Activated CD4-positive, alpha-beta T cell treated with anti-CD3 and anti-CD28 coated beads for 36 hours (primary cell): ENCODE results near the gene NUDCD3. TPM values are rescaled to one million over a fixed set of nuclear protein-coding genes. Genes with fewer than 3 reads are reported as not detected.

Experiments used
- ATAC-seq: fragments of 200-7000 bp; cut with Tn5 transposase; one replicate; pipeline ENCODE4 v1.10.0; 2021; ENCODE audit warnings: mild to moderate bottlenecking, moderate library complexity
- CTCF ChIA-PET: fragments of 350-600 bp; sonication (Branson Sonifier 250); formaldehyde crosslinking; loops from one replicate; lab custom pipeline; 2021; ENCODE audit warnings: antibody characterized with exemption; lab: Charles Lee
- POLR2A ChIA-PET: fragments of 350-600 bp; sonication (Branson Sonifier 250); formaldehyde crosslinking; loops from one replicate; lab custom pipeline; 2021; ENCODE audit warnings: antibody characterized with exemption, inconsistent platforms; lab: Charles Lee
- DNase-seq: peaks from one replicate; pipeline ENCODE4 v3.0.0-alpha.2; 2020
- H3K27ac Mint-ChIP-seq: one replicate; pipeline ENCODE4 v1.8.0; 2021; ENCODE audit warnings: mixed read lengths
- H3K27me3 Mint-ChIP-seq: one replicate; pipeline ENCODE4 v1.8.0; 2021; ENCODE audit warnings: mixed read lengths
- H3K36me3 Mint-ChIP-seq: one replicate; pipeline ENCODE4 v1.8.0; 2021; ENCODE audit warnings: low read depth, mixed read lengths
- H3K4me1 Mint-ChIP-seq: one replicate; pipeline ENCODE4 v1.8.0; 2021; ENCODE audit warnings: mixed read lengths
- H3K4me3 Mint-ChIP-seq: one replicate; pipeline ENCODE4 v1.8.0; 2021; ENCODE audit warnings: mild to moderate bottlenecking, moderate library complexity, mixed read lengths
- H3K9me3 Mint-ChIP-seq: one replicate; pipeline ENCODE4 v1.8.0; 2021; ENCODE audit warnings: low read depth, mixed read lengths
- intact Hi-C, 2 experiments: fragments of 100-400 bp; cut with DNase I in 1 of 2; cut with micrococcal nuclease in 1 of 2; formaldehyde crosslinking; loops; one replicate each; pipeline versions ENCODE4 v1.14.2 to v1.15.1; 2022 to 2024; cut with DNase I, micrococcal nuclease
- total RNA-seq, 2 experiments: library from RNA; stranded (reverse); gene quantifications; one replicate each; pipeline ENCODE4 v1.2.3, GENCODE V29; 2021

NUDCD3 gene
- total RNA-seq, 2 experiments from 2014 or later, result 70.3 to 77.6 TPM

- intact Hi-C loops, result no loop called here
- Mint-ChIP-seq H3K9me3 (no peaks in the 10 kb centered on the region), H3K4me1 (no peaks in the 10 kb centered on the region), H3K4me3 (no peak overlapping the region), H3K27ac (no peak overlapping the region), H3K36me3 (no peaks in the 10 kb centered on the region), H3K27me3 (no peaks in the 10 kb centered on the region)
- DNase-seq (no peak), ATAC-seq (no peak)
- ChIA-PET CTCF (interaction anchor here (0.7 to 2.5 kb wide), 10 partner anchors 10 to 330 kb away, joined by 3 to 23 read pairs (median 5); no protein-coding TSS in a partner anchor), POLR2A (interaction anchor here (1.1 kb wide), 1 partner anchor 290 kb away, joined by 3 read pairs; no protein-coding TSS in a partner anchor)
Measured at GRCh38 chr7:44533301-44534055, 43.0 kb upstream of the NUDCD3 start.

GRCh38 chr7:44531421-44532380, 41.2 kb upstream of the NUDCD3 start:
- POLR2A ChIA-PET, result no interaction called here

DNA sequence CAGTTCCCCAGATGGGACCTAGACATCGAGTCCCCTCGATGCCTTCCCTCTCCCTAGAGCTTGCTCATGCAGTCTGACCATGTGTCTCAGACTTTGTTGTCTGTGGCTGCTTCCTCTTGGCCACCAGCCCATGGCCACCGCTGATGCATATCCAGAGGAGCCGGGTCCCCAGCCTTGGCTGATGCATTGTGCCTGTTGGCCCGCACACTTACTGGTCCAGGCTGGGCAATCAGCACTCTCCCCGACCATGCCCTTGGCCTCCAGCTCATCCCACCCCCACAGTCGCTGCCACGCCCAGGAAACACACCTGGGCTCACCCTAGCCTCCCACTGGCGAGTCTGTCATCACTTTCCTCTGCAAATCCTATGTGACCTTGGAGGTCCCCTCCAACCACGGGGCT, 40.5 kb upstream of the NUDCD3 start:
- POLR2A ChIA-PET, result no interaction called here
- Mint-ChIP-seq H3K4me3 (no peak overlapping the region), H3K36me3 (no peaks in the 10 kb centered on the region), H3K27me3 (no peaks in the 10 kb centered on the region), H3K27ac (no peak overlapping the region), H3K4me1 (no peaks in the 10 kb centered on the region), H3K9me3 (peaks cover 2% of the 10 kb centered on the region)
- no peak for ATAC-seq
- CTCF ChIA-PET, result interaction anchor here (0.6 kb wide), 1 partner anchor 631 kb away, joined by 3 read pairs; no protein-coding TSS in a partner anchor
- DNase-seq, result no peak
- intact Hi-C loops, result no loop called here

More at GRCh38 chr7:44531421-44532380, 41.2 kb upstream of the NUDCD3 start:
- intact Hi-C loops, result no loop called here
- ATAC-seq, result no peak
- no peak for DNase-seq
- CTCF ChIA-PET, result interaction anchor here (0.6 to 1.2 kb wide), 2 partner anchors 14 to 632 kb away, joined by 3 read pairs; no protein-coding TSS in a partner anchor
- no peaks in the 10 kb centered on the region for H3K36me3 Mint-ChIP-seq
- peaks cover 2% of the 10 kb centered on the region for H3K9me3 Mint-ChIP-seq
- no peak overlapping the region for H3K27ac Mint-ChIP-seq
- H3K27me3 Mint-ChIP-seq, result no peaks in the 10 kb centered on the region
- no peak overlapping the region for H3K4me3 Mint-ChIP-seq
- H3K4me1 Mint-ChIP-seq, result no peaks in the 10 kb centered on the region

- ChIA-PET CTCF (interaction anchor here (0.9 to 1.7 kb wide), 2 partner anchors 10 to 14 kb away, joined by 3 to 4 read pairs; no protein-coding TSS in a partner anchor), POLR2A (interaction anchor here (0.7 kb wide), 1 partner anchor 537 kb away, joined by 4 read pairs; no protein-coding TSS in a partner anchor)
- Mint-ChIP-seq H3K4me3 (no peak overlapping the region), H3K9me3 (peaks cover 12% of the 10 kb centered on the region), H3K27ac (no peak overlapping the region), H3K27me3 (peaks cover 2% of the 10 kb centered on the region), H3K36me3 (peaks cover 2% of the 10 kb centered on the region), H3K4me1 (no peaks in the 10 kb centered on the region)
- intact Hi-C loops, result no loop called here
- ATAC-seq (no peak), DNase-seq (no peak)
Measured at GRCh38 chr7:44524811-44525388, 34.4 kb upstream of the NUDCD3 start.

- CTCF ChIA-PET, result interaction anchor here (1.0 kb wide), 1 partner anchor 12 kb away, joined by 6 read pairs; no protein-coding TSS in a partner anchor
- no peak overlapping the region for H3K4me3 Mint-ChIP-seq
- peaks cover 12% of the 10 kb centered on the region for H3K9me3 Mint-ChIP-seq
- H3K4me1 Mint-ChIP-seq, result no peaks in the 10 kb centered on the region
- H3K27me3 Mint-ChIP-seq, result peaks cover 2% of the 10 kb centered on the region
- H3K27ac Mint-ChIP-seq, result no peak overlapping the region
- ATAC-seq, result no peak
- POLR2A ChIA-PET, result no interaction called here
- DNase-seq, result no peak
- H3K36me3 Mint-ChIP-seq, result peaks cover 2% of the 10 kb centered on the region
- intact Hi-C loops, result no loop called here
Measured at GRCh38 chr7:44522315-44522714, 31.9 kb upstream of the NUDCD3 start.

- Mint-ChIP-seq H3K36me3 (peaks cover 2% of the 10 kb centered on the region), H3K27me3 (peaks cover 2% of the 10 kb centered on the region), H3K4me3 (no peak overlapping the region), H3K9me3 (peaks cover 10% of the 10 kb centered on the region), H3K27ac (no peak overlapping the region), H3K4me1 (no peaks in the 10 kb centered on the region)
- intact Hi-C loops, result no loop called here
- DNase-seq (no peak), ATAC-seq (no peak)
- POLR2A ChIA-PET, result no interaction called here
- CTCF ChIA-PET, result no interaction called here
Measured at GRCh38 chr7:44521347-44522095, 31.1 kb upstream of the NUDCD3 start.

DNA sequence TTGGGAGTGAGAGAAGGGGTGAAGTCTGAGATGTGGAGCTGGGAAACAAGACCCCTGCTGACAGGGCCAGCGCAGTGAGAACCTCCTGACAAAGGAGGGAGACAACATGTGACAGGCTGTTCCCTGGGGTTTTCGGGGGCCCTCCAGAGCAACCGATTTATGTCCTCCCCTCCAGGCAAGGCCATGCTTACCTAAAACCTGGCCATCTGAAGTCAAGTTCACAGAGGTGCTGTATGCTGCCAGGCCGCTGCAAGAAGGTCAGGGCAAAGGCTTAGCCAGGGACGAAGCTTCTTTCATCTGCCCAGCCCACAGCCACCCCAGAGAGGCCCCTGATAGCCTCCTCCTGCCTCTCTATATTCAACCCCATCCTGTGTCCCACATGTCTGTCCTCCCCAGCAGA, 30.1 kb upstream of the NUDCD3 start:
- Mint-ChIP-seq H3K27me3 (peaks cover 2% of the 10 kb centered on the region), H3K9me3 (peaks cover 10% of the 10 kb centered on the region)
- CTCF ChIA-PET, result no interaction called here

DNA sequence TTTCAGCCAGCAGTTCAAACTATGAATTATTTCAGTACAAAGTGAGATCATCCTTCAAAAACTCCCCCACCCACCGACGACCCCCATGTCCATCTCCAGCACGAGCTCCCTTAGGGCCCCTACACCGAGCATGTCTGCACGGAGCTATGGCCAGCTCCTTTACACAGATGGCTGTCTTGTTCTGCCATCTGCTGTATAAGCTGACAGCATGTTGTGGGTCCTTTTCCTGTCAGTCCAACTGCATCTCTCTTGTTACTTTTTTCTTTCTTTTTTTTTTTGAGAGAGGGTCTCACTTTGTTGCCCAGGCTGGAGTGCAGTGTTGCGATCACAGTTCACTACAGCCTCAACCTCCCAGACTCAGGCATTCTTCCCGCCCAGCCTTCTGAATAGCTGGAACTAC, 29.1 kb upstream of the NUDCD3 start:
- H3K4me1 Mint-ChIP-seq, result no peaks in the 10 kb centered on the region
- ChIA-PET CTCF (interaction anchor here (0.5 to 1.4 kb wide), 3 partner anchors 11 to 117 kb away, joined by 3 to 6 read pairs (median 3); no protein-coding TSS in a partner anchor), POLR2A (no interaction called here)
- no peak for DNase-seq
- peaks cover 2% of the 10 kb centered on the region for H3K27me3 Mint-ChIP-seq
- no peak overlapping the region for H3K27ac Mint-ChIP-seq
- peaks cover 6% of the 10 kb centered on the region for H3K9me3 Mint-ChIP-seq
- H3K4me3 Mint-ChIP-seq, result no peak overlapping the region
- intact Hi-C loops, result no loop called here
- H3K36me3 Mint-ChIP-seq, result no peaks in the 10 kb centered on the region
- no peak for ATAC-seq

More for the DNA sequence above, 30.1 kb upstream of the NUDCD3 start:
- intact Hi-C loops, result no loop called here
- H3K4me3 Mint-ChIP-seq, result no peak overlapping the region
- H3K36me3 Mint-ChIP-seq, result peaks cover 2% of the 10 kb centered on the region
- no peak for ATAC-seq
- no peak for DNase-seq
- H3K4me1 Mint-ChIP-seq, result no peaks in the 10 kb centered on the region
- POLR2A ChIA-PET, result no interaction called here
- no peak overlapping the region for H3K27ac Mint-ChIP-seq

DNA sequence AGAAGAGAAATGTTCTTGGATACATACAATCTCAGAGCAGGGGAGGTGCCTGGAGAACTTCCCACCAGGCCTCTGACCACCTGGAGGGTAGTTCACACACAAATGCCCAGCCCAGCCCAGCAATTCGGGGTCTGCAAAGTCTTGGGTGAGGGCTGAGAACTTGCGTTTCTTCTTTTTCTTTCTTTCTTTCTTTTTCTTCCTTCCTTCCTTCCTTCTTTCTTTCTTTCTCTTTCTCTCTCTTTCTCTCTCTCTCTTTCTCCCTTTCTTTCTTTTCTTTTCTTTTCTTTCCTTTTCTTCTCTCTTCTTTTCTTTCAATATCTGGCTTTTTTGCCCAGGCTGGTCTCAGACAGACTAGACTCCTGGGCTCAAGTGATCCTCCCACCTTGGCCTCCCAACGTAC, 28.3 kb upstream of the NUDCD3 start:
- no peaks in the 10 kb centered on the region for H3K4me1 Mint-ChIP-seq
- POLR2A ChIA-PET, result no interaction called here
- peaks cover under 1% of the 10 kb centered on the region for H3K9me3 Mint-ChIP-seq
- peaks cover 2% of the 10 kb centered on the region for H3K27me3 Mint-ChIP-seq
- intact Hi-C loops, result no loop called here
- no peaks in the 10 kb centered on the region for H3K36me3 Mint-ChIP-seq
- H3K4me3 Mint-ChIP-seq, result no peak overlapping the region
- no peak for ATAC-seq
- DNase-seq, result no peak
- H3K27ac Mint-ChIP-seq, result no peak overlapping the region
- CTCF ChIA-PET, result interaction anchor here (1.4 kb wide), 1 partner anchor 47 kb away, joined by 6 read pairs; no protein-coding TSS in a partner anchor

- Mint-ChIP-seq H3K4me1 (no peaks in the 10 kb centered on the region), H3K4me3 (no peak overlapping the region), H3K27ac (no peak overlapping the region), H3K36me3 (no peaks in the 10 kb centered on the region), H3K9me3 (no peaks in the 10 kb centered on the region), H3K27me3 (peaks cover 2% of the 10 kb centered on the region)
- ChIA-PET CTCF (interaction anchor here (1.1 kb wide), 1 partner anchor 15 kb away, joined by 3 read pairs; no protein-coding TSS in a partner anchor), POLR2A (no interaction called here)
- DNase-seq (no peak), ATAC-seq (no peak)
- intact Hi-C loops, result no loop called here
Measured at GRCh38 chr7:44517175-44517574, 26.7 kb upstream of the NUDCD3 start.
